ENCODE measurements around the gene SLC16A5.
"Not testable (repeated sequence)": the region's sequence is repeated elsewhere in the genome, so short reads cannot be mapped to it uniquely, and the experiment has no call there.

Gene SLC16A5

DNA sequence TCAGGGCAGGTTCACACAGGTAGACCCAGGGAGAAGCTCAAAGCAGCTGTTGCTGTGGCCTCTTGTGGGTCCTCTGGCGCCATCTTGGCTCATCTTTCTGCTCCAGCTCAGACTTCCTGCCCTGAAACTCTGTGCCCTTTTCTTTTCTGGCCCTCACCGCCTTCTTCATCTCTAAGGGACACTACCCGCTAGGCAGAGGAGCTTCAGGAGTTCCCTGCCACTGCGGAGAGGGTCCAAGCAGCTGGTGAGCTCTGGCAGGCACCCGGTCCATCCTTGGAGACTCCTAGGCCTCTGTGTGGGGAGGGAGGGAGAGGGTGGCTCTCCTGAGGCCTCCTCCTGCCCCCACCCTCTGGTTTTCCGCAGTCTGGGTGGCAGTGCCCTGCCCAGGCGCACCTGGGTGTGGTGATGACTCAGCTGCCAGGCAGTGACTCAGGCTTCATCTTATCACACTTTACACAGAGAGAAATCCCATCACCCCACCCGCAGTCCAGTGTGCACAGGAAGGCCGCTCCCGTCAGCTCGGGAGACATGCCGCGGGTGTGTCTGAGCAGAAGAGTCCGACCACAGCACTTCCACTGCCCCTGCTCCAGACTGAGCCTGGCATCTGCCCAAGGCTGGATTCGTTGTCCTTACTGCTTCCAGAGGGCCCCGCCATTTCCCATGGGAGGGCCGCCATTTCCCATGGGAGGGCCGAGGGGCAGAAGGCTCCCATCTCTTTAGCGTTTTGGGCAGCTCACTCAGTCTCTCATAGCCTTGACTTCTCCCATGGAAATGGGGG is 36.5 kb downstream of the SLC16A5 start:
- Histone ChIP-seq H3K36me3 (peaks cover 33% of the 10 kb centered on the region), H3K4me1 (peaks cover 39% of the 10 kb centered on the region), H3K27ac (peak overlapping the region; percentile 55; the same call in 1 of the 2 replicates), H3K9ac (no peak overlapping the region), H3K27me3 (no peaks in the 10 kb centered on the region), H4K20me1 (peaks cover 46% of the 10 kb centered on the region; the same call in 1 of the 2 replicates), H3K9me3 (no peaks in the 10 kb centered on the region), H3K4me2 (peak overlapping the region; percentile 73), H3K4me3 (no peak overlapping the region)
- TF ChIP-seq Cebpa-rat (IDR thresholded peaks at IDR 0.05), result no peak

DNA sequence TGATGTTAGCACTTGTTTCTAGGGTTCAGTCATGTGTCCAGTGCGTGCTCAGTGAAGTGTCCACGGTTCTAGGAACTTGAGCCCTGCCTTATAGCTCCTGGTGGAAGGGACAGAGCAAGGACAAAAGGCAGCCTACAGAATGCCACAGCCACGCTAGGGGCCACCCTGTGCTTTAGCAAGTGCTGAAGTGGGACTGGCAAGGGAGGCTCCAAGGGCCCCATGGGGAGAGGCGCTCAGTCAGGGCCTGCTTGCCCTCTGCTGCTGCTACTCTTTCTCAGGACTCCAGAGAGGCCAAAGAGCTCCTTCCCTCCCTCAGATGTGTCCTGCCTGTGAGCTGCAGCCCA is 37.0 kb downstream of the SLC16A5 start:
- Histone ChIP-seq H3K4me2 (peak overlapping the region; percentile 73), H3K36me3 (peaks cover 34% of the 10 kb centered on the region), H3K27me3 (no peaks in the 10 kb centered on the region), H3K9ac (no peak overlapping the region), H3K27ac (0 out of 2 replicates have a peak overlapping the region, but pooled peaks have one; percentile 55), H4K20me1 (peaks cover 51% of the 10 kb centered on the region), H3K9me3 (no peaks in the 10 kb centered on the region), H3K4me3 (no peak overlapping the region), H3K4me1 (peaks cover 43% of the 10 kb centered on the region)
- no peak for TF ChIP-seq Cebpa-rat (IDR thresholded peaks at IDR 0.05)

DNA sequence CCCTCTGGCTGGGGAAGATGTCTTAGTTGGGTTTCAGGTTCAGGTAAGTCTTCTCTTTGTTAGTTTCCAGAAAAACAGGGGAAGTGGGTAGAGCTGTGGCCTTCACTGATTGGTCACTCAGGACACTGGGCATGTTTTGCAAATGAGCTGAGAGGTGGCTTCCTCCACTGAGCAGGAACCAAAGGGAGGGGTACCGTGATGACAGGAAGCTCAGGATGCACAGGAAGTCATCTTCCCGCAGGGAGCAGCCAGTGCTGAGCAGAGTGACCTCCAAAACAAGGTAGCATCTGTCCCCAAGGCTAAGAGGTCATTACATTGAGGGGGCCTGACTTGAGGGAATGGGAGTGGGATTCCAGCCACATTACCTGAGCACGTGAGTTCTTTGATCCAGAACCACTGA is 38.2 kb downstream of the SLC16A5 start:
- H3K27ac ChIP-seq, result no peak overlapping the region
- 0 out of 2 replicates have a peak overlapping the region, but pooled peaks have one; percentile 7 for H3K4me2 ChIP-seq
- H3K36me3 ChIP-seq, result peaks cover 35% of the 10 kb centered on the region
- peaks cover 60% of the 10 kb centered on the region for H4K20me1 ChIP-seq
- H3K4me1 ChIP-seq, result peaks cover 53% of the 10 kb centered on the region
- no peak overlapping the region for H3K9ac ChIP-seq
- no peaks in the 10 kb centered on the region for H3K9me3 ChIP-seq
- H3K27me3 ChIP-seq, result no peaks in the 10 kb centered on the region
- no peak for TF ChIP-seq Cebpa-rat (IDR thresholded peaks at IDR 0.05)
- H3K4me3 ChIP-seq, result no peak overlapping the region

DNA sequence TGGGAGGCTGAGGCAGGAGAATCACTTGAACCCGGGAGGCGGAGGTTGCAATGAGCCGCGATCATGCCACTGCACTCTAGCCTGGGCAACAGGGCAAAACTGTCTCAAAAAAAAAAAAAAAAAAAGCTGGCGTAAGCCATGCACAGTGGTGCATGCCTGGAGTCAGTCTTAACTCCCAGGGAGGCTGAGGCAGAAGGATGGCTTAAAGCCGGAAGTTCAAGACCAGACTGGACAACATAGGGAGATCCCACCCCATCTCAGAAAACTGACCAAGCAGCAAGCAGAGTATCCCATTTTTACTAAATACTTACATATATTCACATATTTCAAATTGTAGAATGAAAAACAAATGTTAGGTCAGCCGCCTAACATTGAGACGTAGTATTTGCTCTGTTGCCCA is 39.2 kb downstream of the SLC16A5 start:
- Histone ChIP-seq H3K36me3 (peaks cover 30% of the 10 kb centered on the region), H3K9me3 (no peaks in the 10 kb centered on the region), H3K4me2 (no peak overlapping the region), H3K4me1 (peaks cover 57% of the 10 kb centered on the region), H4K20me1 (peaks cover 54% of the 10 kb centered on the region), H3K9ac (no peak overlapping the region), H3K27ac (no peak overlapping the region), H3K4me3 (no peak overlapping the region), H3K27me3 (no peaks in the 10 kb centered on the region)
- TF ChIP-seq Cebpa-rat (IDR thresholded peaks at IDR 0.05), result no peak

DNA sequence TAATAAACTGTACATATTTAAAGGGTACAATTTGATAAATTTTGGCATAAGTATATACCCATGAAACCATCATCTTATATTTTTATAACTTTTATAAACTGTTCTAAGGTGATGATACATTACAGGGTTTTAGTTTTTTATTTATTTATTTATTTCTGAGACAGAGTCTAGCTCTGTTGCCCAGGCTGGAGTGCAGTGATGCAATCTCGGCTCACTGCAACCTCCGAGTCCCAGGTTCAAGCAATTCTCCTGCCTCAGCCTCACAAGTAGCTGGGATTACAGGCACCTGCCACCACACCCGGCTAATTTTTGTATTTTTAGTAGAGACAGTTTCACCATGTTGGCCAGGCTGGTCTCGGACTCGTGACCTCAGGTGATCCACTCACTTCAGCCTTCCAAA is 40.2 kb downstream of the SLC16A5 start:
- not testable (repeated sequence) for H3K9ac ChIP-seq, H3K4me2 ChIP-seq, H3K9me3 ChIP-seq, H3K27me3 ChIP-seq, H3K27ac ChIP-seq, H3K4me3 ChIP-seq
- H4K20me1 ChIP-seq, result peaks cover 54% of the 10 kb centered on the region
- peaks cover 30% of the 10 kb centered on the region for H3K36me3 ChIP-seq
- H3K4me1 ChIP-seq, result peaks cover 67% of the 10 kb centered on the region

DNA sequence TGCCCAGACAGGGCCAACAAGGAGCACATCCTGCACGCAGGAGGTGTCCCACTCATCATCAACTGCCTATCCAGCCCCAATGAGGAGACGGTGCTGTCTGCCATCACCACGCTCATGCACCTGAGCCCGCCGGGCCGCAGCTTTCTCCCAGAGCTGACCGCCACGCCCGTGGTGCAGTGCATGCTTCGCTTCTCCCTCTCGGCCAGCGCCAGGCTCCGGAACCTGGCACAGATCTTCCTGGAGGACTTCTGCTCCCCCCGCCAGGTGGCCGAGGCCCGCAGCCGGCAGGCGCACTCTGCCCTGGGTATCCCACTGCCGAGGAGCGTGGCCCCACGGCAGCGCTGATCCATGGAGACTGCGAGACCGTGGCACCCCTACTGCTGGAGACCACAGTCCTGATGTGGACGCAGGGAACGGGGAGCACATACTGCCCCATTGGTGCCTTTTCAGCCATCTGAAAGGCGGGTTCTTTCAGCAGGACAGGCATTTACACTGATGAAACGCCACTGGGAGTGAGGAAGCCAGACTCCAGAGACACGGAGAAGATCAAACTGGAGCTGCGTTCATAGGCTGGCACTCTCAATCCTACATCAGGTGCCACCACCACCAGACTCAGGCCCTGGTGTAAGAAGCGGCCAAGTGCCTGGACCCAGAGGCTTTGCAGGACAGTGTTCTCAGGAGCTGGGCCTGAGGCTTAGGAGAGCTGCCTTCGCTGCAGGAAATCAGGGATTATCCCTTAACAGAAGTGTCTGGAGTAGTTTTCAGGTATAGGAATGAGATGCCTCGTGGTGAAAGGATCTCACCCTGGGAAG is 41.1 kb downstream of the SLC16A5 start:
- no peak overlapping the region for H3K4me2 ChIP-seq
- H3K36me3 ChIP-seq, result peaks cover 30% of the 10 kb centered on the region
- H3K4me3 ChIP-seq, result no peak overlapping the region

DNA sequence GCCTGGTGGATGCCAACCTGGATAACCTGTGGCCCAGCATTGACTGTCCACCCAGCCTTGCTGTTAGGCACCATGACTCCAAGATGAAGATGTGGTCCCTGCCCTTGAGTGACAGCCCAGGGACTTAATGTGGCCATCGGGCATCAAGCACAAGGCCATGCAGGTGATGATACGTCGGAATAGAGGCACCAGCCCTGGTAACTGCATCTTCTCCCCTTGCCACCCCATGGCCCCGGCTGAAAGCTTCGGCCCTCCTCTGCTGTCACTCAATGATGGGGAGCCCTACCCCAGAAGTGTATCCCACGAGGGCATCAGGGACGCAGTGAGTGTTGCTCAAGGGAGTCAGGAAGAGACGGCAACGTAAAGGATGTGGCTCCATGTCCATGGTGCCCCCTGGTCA is 41.8 kb downstream of the SLC16A5 start:
- Histone ChIP-seq H4K20me1 (peaks cover 54% of the 10 kb centered on the region), H3K9ac (no peak overlapping the region), H3K9me3 (no peaks in the 10 kb centered on the region), H3K4me2 (peak overlapping the region; percentile 82), H3K27me3 (no peaks in the 10 kb centered on the region), H3K27ac (no peak overlapping the region), H3K4me1 (peaks cover 61% of the 10 kb centered on the region), H3K4me3 (no peak overlapping the region), H3K36me3 (peaks cover 31% of the 10 kb centered on the region)
- no peak for TF ChIP-seq Cebpa-rat (IDR thresholded peaks at IDR 0.05)

More for the DNA sequence above, 41.1 kb downstream of the SLC16A5 start:
- TF ChIP-seq Cebpa-rat (IDR thresholded peaks at IDR 0.05), result no peak
- H3K9ac ChIP-seq, result no peak overlapping the region
- H3K9me3 ChIP-seq, result no peaks in the 10 kb centered on the region
- H3K4me1 ChIP-seq, result peaks cover 68% of the 10 kb centered on the region
- peaks cover 54% of the 10 kb centered on the region for H4K20me1 ChIP-seq
- H3K27ac ChIP-seq, result no peak overlapping the region
- no peaks in the 10 kb centered on the region for H3K27me3 ChIP-seq

DNA sequence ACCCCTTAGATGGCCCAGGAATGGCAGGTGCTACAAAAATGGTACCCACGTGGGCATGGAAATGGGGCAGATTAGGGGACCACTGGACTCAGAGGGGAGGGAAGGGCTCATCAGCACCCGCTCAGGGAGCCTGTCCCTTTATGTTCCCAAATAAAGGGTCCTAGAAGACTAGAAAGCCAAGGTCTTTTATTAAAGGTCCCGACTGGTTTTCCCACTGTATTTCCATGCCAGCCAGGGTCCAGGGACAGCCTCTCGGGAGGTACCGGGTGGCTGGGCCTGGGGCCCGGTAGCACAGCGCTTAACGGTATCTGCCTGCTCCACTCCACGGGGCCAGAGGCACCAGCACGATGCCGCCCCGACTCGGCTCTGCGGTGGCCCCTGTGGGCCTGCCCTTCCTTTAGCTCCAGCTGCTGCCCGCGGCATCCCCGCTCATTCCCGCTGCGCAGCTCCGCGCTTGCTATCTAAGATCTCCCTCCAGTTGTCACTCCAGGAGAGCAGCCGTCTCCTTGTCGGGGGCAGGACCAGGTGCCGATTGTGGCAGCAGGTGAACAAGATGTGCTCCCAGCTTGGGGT is 42.4 kb downstream of the SLC16A5 start:
- Histone ChIP-seq H3K9ac (peak overlapping the region; percentile 94; the same call in 1 of the 2 replicates), H4K20me1 (peaks cover 55% of the 10 kb centered on the region), H3K36me3 (peaks cover 37% of the 10 kb centered on the region), H3K4me1 (peaks cover 55% of the 10 kb centered on the region), H3K4me3 (peak overlapping the region; percentile 90), H3K27ac (no peak overlapping the region), H3K27me3 (no peaks in the 10 kb centered on the region), H3K9me3 (no peaks in the 10 kb centered on the region), H3K4me2 (peak overlapping the region; percentile 82)
- TF ChIP-seq Cebpa-rat (IDR thresholded peaks at IDR 0.05), result no peak

DNA sequence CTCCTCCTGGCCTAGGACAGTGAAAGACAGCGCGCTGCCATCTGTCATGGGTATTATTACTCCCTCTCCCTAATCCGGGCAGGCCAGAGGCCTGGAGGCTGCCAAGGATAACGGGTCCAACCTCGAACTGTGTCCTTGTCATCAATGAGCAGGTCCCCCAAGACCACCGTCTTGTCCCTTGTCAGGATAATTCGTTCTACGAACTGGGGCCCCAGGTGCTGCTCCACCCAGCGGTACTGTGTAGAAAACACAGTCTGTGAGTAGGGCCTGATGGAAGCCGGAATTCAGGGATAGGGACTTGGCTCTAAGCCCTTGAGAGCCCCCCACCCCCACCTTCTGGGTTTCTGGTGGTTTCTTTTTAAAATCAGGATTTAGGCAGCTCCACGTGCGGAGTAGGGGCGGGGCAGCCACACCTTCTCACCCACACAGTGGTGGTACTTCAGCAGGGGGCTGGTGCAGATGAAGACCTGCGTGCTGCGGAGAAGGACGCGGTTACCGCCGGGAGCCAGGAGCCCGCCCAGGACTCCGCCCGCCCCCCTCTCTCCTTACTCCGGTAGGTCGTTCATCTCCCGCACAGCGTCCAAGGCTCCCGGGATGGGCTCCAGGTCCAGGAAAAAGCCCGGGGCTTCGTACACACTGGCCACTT is 43.0 kb downstream of the SLC16A5 start:
- peak overlapping the region; percentile 97 for H3K27ac ChIP-seq
- TF ChIP-seq Cebpa-rat (IDR thresholded peaks at IDR 0.05), result no peak
- peaks cover 60% of the 10 kb centered on the region for H4K20me1 ChIP-seq
- peak overlapping the region; percentile 82 for H3K4me2 ChIP-seq
- H3K9me3 ChIP-seq, result no peaks in the 10 kb centered on the region
- peaks cover 41% of the 10 kb centered on the region for H3K36me3 ChIP-seq
- peak overlapping the region; percentile 90 for H3K4me3 ChIP-seq
- peak overlapping the region; percentile 94 for H3K9ac ChIP-seq
- H3K27me3 ChIP-seq, result no peaks in the 10 kb centered on the region
- peaks cover 49% of the 10 kb centered on the region for H3K4me1 ChIP-seq
